Measurements from ENCODE around the gene C1orf141. TPM values are rescaled to one million over a fixed set of nuclear protein-coding genes. Genes with fewer than 3 reads are reported as not detected.

The C1orf141 gene
- total RNA-seq, 1 donor from 2014 or later, result not detected

GRCh38 chr1:67162954-67163353 lies 28.2 kb upstream of the C1orf141 start:
- TF ChIP-seq CTCF (IDR thresholded peaks at IDR 0.05; ENCODE audit: insufficient read depth, low read length, severe bottlenecking), result no peak
- no peak overlapping the region for H3K4me3 ChIP-seq (ENCODE audit: low read depth, low read length)
- FAIRE-seq, result peak; percentile 98

GRCh38 chr1:67159233-67159632 lies 24.5 kb upstream of the C1orf141 start:
- no peaks in the 10 kb centered on the region for H3K36me3 ChIP-seq (ENCODE audit: control insufficient read depth, insufficient read depth, low read length)
- H3K27me3 ChIP-seq (ENCODE audit: control insufficient read depth, insufficient read depth, low read length), result no peaks in the 10 kb centered on the region
- FAIRE-seq (no peak), DNase-seq (ENCODE audit: low read depth) (peak; percentile 95)
- TF ChIP-seq CTCF (IDR thresholded peaks at IDR 0.05; ENCODE audit: insufficient read depth, low read length, severe bottlenecking), result no peak
- no peak overlapping the region for H3K4me3 ChIP-seq (ENCODE audit: low read depth, low read length)

More at GRCh38 chr1:67162954-67163353, 28.2 kb upstream of the C1orf141 start:
- DNase-seq (ENCODE audit: low read depth), result peak; percentile 100
- Histone ChIP-seq H3K27me3 (ENCODE audit: control insufficient read depth, insufficient read depth, low read length) (no peaks in the 10 kb centered on the region), H3K36me3 (ENCODE audit: control insufficient read depth, insufficient read depth, low read length) (no peaks in the 10 kb centered on the region)

- no peak for TF ChIP-seq CTCF (IDR thresholded peaks at IDR 0.05; ENCODE audit: insufficient read depth, low read length, severe bottlenecking)
- no peak for FAIRE-seq
These were observed 23.6 kb upstream of the C1orf141 start for GRCh38 chr1:67158401-67158800.

GRCh38 chr1:67150931-67151330 lies 16.2 kb upstream of the C1orf141 start:
- no peak for TF ChIP-seq CTCF (IDR thresholded peaks at IDR 0.05; ENCODE audit: insufficient read depth, low read length, severe bottlenecking)
- Histone ChIP-seq H3K36me3 (ENCODE audit: control insufficient read depth, insufficient read depth, low read length) (no peaks in the 10 kb centered on the region), H3K27me3 (ENCODE audit: control insufficient read depth, insufficient read depth, low read length) (no peaks in the 10 kb centered on the region), H3K4me3 (ENCODE audit: low read depth, low read length) (no peak overlapping the region)
- FAIRE-seq, result no peak
- no peak for DNase-seq (ENCODE audit: low read depth)

More at GRCh38 chr1:67158401-67158800, 23.6 kb upstream of the C1orf141 start:
- H3K36me3 ChIP-seq (ENCODE audit: control insufficient read depth, insufficient read depth, low read length), result no peaks in the 10 kb centered on the region
- H3K27me3 ChIP-seq (ENCODE audit: control insufficient read depth, insufficient read depth, low read length), result no peaks in the 10 kb centered on the region
- no peak overlapping the region for H3K4me3 ChIP-seq (ENCODE audit: low read depth, low read length)
- no peak for DNase-seq (ENCODE audit: low read depth)

GRCh38 chr1:67149179-67149770 lies 14.5 kb upstream of the C1orf141 start:
- DNase-seq (ENCODE audit: low read depth) (peak; percentile 76), FAIRE-seq (no peak)
- TF ChIP-seq CTCF (IDR thresholded peaks at IDR 0.05; ENCODE audit: insufficient read depth, low read length, severe bottlenecking), result peak; percentile 89
- no peaks in the 10 kb centered on the region for H3K36me3 ChIP-seq (ENCODE audit: control insufficient read depth, insufficient read depth, low read length)
- H3K4me3 ChIP-seq (ENCODE audit: low read depth, low read length), result no peak overlapping the region
- H3K27me3 ChIP-seq (ENCODE audit: control insufficient read depth, insufficient read depth, low read length), result no peaks in the 10 kb centered on the region
